Stimulated activated CD8-positive, alpha-beta memory T cell treated with anti-CD3 and anti-CD28 coated beads, Interleukin-12 subunit alpha, Interleukin-12 subunit beta, amount 100 ng/mL, for 1 hour (primary cell): ENCODE measurements around the gene PIEZO2.

ENCODE experiments used
- DNase-seq: peaks from one replicate; pipeline ENCODE4 v3.0.0-alpha.2; 2020; ENCODE audit warnings: low read depth

PIEZO2 gene

GRCh38 chr18:11112286-11112685 lies 37.1 kb downstream of the PIEZO2 start:
- no peak for DNase-seq

- DNase-seq: no peak
These were observed 38.9 kb downstream of the PIEZO2 start for GRCh38 chr18:11110509-11110908.

DNA sequence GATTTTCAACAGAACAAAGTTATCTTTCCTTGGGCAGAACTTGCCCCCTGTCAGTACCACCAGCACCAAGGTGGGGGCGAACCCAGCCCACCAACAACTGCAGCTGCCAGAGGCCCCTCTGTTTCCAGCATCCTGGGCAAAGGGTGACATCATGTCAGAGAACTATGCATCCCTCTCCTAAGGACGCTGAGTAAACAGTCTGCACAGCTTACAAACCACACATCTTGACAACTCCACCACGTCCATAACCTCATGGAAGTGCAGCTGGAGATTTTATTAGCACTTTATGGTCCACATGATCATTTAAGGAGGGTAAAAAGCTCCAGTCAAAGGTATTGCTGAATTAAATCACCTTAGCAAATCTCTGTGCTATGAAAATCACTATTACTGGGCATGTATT lies 40.4 kb downstream of the PIEZO2 start:
- no peak for DNase-seq

DNA sequence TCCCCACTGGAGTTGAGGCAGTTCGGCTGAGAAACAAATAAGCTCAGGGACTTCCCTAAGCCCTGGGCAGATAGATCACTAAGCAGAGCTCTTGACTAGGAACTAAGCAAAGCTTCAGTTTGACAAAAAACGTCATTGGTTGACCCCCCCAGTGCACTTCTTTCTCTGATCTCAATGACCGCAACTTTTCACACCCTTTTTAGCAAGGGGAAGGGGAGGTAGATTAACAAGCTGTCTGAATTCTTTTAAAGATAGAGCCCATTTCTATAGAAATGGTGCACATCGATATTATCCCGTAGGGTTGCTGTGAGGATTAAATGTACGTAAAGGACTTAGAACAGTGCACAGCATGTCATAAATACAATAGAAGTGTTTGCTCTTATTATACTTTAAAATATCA lies 42.5 kb downstream of the PIEZO2 start:
- no peak for DNase-seq

GRCh38 chr18:11105463-11105862 lies 43.9 kb downstream of the PIEZO2 start:
- DNase-seq: no peak

- DNase-seq: no peak
These were observed 45.1 kb downstream of the PIEZO2 start for GRCh38 chr18:11104307-11104706.

DNA sequence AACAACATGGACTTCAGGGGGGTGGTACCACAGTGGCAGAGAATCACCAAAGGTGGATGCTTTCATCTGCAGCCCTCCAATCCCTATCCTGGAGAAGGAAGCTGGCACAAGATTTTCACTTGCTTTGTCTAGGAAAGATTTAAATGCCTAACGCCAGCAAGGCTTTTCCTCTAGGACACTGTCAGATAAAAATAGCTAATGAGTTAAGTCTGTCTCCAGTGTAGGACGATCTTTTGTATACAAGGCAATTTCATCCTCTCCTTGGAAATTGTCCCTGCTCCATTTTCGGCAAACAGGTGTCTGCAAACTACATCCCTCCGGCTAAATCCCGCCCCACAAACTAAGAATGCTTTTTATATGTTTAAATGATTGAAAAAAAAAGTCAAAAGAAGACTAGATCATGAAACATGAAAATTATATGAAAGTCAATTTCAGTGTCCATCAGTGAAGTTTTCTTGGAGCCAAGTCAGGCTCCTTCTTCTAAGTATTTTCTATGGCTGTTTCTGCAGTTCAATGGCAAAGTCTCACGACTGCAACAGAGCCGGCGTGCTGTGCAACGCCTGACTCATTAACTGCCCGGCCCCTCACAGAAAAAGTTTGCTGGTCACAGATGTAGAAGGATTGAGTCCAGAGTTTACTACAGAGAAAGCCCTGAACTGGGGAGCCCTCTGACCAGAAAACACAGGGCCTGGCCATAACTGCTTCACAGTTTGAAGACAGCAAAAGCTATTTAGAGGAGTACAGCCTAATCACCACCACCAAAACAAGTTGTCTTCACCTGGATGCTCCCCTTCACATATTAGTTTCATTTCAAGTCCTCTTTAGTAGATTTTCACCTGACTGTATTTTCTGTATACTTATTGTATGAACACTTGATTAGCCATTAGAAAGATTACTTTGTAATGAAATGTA lies 52.3 kb downstream of the PIEZO2 start:
- DNase-seq: no peak

GRCh38 chr18:11096411-11096810 lies 53.0 kb downstream of the PIEZO2 start:
- no peak for DNase-seq

GRCh38 chr18:11095674-11096293 lies 53.6 kb downstream of the PIEZO2 start:
- no peak for DNase-seq

DNA sequence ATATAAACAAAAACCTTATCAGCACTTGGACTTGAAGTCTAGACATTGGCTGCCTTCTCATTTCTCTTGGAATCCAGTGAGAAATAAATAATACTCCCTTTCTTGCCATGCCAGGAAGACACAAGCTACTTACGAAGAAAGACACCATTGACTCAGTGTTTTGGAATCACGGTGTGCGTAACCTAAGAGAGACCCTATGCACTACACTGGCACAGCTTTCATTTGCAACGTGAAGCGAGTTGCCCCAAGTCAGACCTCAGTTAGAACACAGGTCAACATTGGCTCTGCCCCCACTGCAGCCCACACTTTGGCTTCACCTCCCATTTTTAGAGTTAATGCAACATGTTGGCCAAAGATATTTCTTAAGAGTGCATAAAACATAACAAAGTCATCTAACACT lies 54.2 kb downstream of the PIEZO2 start:
- DNase-seq: no peak

- no peak for DNase-seq
These were observed 57.6 kb downstream of the PIEZO2 start for GRCh38 chr18:11091746-11092145.

- no peak for DNase-seq
These were observed 59.2 kb downstream of the PIEZO2 start for GRCh38 chr18:11089931-11090715.

GRCh38 chr18:11081009-11081532 lies 68.3 kb downstream of the PIEZO2 start:
- DNase-seq: no peak

DNA sequence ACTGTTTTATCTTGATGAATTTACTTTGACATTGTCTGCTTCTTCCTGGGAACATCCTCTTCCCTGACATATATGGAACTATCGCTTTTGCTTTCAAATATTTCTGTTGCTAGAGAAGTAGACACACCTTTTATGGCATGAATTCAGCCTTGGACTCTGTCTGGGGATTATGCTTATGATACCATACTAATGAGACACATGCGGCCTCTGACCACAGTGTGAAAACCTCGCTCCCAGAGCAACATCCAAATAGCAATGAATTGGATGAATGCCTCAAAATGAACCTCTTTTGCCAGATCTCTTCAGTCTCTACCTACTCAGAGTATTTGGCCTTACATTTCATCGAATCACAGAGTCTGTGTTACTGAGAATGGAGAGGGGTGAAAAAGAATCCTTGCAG lies 70.9 kb downstream of the PIEZO2 start:
- DNase-seq: no peak

DNA sequence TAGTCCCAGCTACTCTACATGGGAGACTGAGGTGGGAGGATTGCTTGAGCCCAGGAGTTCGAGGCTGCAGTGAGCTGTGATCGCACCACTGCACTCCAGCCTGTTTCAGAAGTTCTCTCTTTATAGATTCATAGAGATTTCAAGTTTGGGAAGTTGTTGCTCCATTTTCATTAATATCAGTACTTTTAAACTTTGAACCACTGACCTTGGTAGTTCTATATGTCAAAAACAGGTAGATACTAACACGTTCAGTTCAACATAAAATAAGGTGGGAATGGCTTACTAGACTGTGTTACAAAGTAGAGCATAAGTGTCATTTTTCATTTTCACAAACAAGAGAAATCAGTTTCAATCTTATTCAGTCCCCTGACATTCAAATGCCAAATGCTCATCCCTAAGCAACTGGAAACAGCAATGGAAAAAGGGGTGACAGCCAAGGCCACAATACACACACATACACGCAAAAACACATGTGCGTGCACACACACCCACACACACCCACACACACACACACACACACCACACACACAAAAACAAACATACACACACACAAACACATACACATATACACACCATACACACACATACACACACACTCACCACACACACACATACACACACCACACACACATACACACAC lies 71.7 kb downstream of the PIEZO2 start:
- no peak for DNase-seq

DNA sequence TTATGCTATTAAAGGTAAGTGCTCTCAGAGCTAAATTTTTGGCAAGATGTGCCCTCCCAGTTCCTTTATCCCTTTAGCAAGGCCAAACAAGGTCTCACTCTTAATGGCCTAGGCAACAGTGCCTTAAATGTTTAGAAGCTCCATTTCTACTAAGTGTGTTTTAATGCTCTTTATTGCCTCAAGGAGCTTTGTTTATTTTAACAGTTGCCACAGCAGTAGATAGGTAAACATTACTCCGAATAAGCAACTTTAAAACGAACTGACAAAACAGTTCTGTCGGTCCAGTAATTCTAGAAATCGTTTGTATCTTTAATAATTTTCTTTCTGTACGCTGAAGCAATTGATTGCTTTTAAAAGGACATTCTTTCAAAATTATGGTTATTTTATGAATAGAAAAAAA lies 74.5 kb downstream of the PIEZO2 start:
- no peak for DNase-seq

GRCh38 chr18:11073971-11074370 lies 75.4 kb downstream of the PIEZO2 start:
- DNase-seq: no peak

DNA sequence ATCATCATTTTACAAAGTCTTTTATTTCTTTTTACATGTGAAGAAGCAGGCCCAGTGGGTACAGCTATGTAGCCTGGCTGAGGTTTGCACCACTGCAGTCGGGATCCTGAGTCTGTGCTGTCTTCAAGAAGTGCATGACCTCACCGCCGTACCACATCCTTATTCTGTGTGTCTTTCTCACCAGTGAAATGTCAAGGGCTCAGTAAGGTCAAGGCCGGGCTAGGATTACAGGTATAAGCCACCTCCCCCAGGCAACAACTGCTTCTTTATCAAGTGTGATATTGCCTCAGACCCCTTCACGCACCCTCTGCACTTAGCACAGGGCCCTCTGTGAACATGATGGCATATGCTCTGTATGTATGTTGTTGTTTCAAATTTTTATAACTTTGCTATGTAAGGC lies 76.7 kb downstream of the PIEZO2 start:
- no peak for DNase-seq

DNA sequence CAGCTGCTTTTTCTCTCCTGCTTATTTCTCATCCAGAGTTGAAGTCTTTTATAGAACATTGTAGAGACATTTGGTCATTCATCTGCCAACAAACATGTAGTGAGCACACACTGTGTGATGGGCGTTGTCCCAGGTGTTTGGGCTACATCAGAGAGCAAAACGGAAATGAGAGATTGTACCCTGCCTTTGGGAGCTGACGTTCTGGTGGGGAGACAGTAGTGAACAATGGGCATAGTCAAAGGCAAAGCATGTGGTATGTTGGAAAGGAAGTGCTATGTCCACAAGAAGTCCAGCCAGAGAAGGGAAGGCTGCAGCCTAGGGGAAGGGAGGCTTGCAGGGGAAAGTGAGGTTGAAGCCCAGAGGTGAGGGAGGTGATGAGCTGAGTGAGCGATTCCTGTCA lies 78.1 kb downstream of the PIEZO2 start:
- no peak for DNase-seq

DNA sequence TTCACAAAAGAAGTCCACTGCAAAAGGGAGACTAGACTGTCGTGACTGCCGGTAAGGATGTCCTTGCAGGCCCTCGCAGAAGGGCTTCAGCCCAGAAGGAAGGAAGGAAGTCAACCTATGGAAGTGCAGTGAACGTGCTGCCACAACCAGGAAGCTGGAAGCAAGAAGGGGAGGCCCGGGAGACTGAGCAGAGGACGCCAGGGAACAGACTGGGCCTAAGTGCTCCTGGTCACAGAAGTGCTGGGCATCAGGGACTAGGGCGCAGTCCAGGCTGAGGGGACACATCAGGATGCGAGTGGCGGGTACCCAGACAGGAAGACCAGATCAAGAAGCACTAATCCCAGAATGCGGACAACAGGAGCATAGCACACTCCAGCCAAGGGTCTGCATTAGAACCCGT lies 78.8 kb downstream of the PIEZO2 start:
- DNase-seq: no peak

- no peak for DNase-seq
These were observed 83.3 kb downstream of the PIEZO2 start for GRCh38 chr18:11066038-11066437.
